Measurements from ENCODE around the gene ADCK1. TPM values are rescaled to one million over a fixed set of nuclear protein-coding genes. Genes with fewer than 3 reads are reported as not detected.

The ADCK1 gene
- total RNA-seq, 1 experiment from 2014 or later = 8.3 TPM

- intact Hi-C loops (cut with micrococcal nuclease; ENCODE audit: unreplicated experiment) = no loop called here
- no peak for DNase-seq (ENCODE audit: low spot score)
- no peaks in the 10 kb centered on the region for H3K9me3 ChIP-seq (ENCODE audit: low read depth, low read length, poor library complexity, severe bottlenecking)
- H3K4me3 ChIP-seq (ENCODE audit: low read depth, low read length, poor library complexity, severe bottlenecking) = no peak overlapping the region
- CTCF ChIA-PET = no interaction called here
- BruUV-seq (replicated peaks) = no TSS peak
- H3K36me3 ChIP-seq (ENCODE audit: insufficient read depth, low read length, poor library complexity, severe bottlenecking) = no peaks in the 10 kb centered on the region
- no peak overlapping the region for H3K27ac ChIP-seq (ENCODE audit: low read depth, low read length, poor library complexity, severe bottlenecking)
- H3K27me3 ChIP-seq (replicated peaks; ENCODE audit: insufficient read depth, low read depth, low read length, poor library complexity) = no peaks in the 10 kb centered on the region
- POLR2A ChIA-PET (ENCODE audit: low non-redundant PET) = no interaction called here
- H3K4me1 ChIP-seq (ENCODE audit: insufficient read depth, low read length, poor library complexity, severe bottlenecking) = peaks cover 15% of the 10 kb centered on the region
- TF ChIP-seq EZH2 (IDR thresholded peaks at IDR 0.05; ENCODE audit: borderline replicate concordance, low read depth, low read length, poor library complexity, severe bottlenecking) (no peak), CTCF (conservative IDR thresholded peaks at IDR 0.05; ENCODE audit: low read depth, low read length) (no peak)
Measured at GRCh38 chr14:77880056-77880455, 80.1 kb downstream of the ADCK1 start.

DNA sequence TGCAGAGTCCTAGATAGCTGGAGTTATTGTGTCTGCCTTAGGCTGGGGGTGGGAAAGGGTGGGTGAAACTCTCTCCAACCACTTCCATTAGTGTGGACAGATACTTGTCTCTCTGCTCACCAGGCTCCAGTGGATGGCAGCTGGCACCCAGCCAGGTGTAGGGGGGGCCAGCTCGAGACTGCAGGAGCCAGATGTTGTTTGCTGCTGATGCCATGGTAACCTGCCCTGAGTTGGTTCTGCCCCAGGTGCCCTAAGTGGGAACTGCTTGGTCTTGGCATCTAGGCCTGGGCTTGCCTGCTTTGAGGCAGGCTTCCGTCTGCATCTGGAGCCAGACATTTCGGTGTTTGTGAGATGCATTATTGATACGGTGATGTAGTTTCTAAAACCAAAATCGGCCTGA lies 82.2 kb downstream of the ADCK1 start:
- H3K9me3 ChIP-seq (ENCODE audit: low read depth, low read length, poor library complexity, severe bottlenecking) = no peaks in the 10 kb centered on the region
- no TSS peak for BruUV-seq (replicated peaks)
- no peaks in the 10 kb centered on the region for H3K27me3 ChIP-seq (replicated peaks; ENCODE audit: insufficient read depth, low read depth, low read length, poor library complexity)
- no peak overlapping the region for H3K4me3 ChIP-seq (ENCODE audit: low read depth, low read length, poor library complexity, severe bottlenecking)
- no peak overlapping the region for H3K27ac ChIP-seq (ENCODE audit: low read depth, low read length, poor library complexity, severe bottlenecking)
- CTCF ChIA-PET = no interaction called here
- H3K4me1 ChIP-seq (ENCODE audit: insufficient read depth, low read length, poor library complexity, severe bottlenecking) = peaks cover 15% of the 10 kb centered on the region
- TF ChIP-seq CTCF (conservative IDR thresholded peaks at IDR 0.05; ENCODE audit: low read depth, low read length) = no peak
- intact Hi-C loops (cut with micrococcal nuclease; ENCODE audit: unreplicated experiment) = no loop called here
- POLR2A ChIA-PET (ENCODE audit: low non-redundant PET) = no interaction called here
- no peaks in the 10 kb centered on the region for H3K36me3 ChIP-seq (ENCODE audit: insufficient read depth, low read length, poor library complexity, severe bottlenecking)
- DNase-seq (ENCODE audit: low spot score) = peak; percentile 46

DNA sequence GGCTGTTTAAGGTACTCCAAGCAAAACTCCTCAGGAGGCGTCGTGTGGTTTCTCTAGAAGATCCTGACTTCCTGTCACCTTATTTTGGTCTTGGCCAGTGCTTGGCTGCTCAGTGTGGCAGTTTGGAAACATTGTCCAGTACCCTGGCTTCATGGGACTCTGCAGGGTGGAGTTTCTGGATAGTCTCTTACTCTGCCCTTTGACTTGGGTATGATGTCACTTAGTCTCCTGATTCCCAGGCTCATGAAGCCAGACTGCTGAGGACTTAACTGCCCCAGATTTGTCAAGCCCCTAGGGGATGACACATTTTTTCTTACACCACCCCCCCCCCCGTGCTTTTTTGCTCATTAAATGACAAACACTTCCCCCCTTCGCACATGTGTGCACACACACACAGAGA lies 82.7 kb downstream of the ADCK1 start:
- DNase-seq (ENCODE audit: low spot score) = no peak
- CTCF ChIA-PET = interaction anchor here (0.6 kb wide), 2 partner anchors 8 to 305 kb away, joined by 5 to 8 read pairs; no protein-coding TSS in a partner anchor

More for the DNA sequence above, 82.7 kb downstream of the ADCK1 start:
- intact Hi-C loops (cut with micrococcal nuclease; ENCODE audit: unreplicated experiment) = no loop called here
- H3K4me1 ChIP-seq (ENCODE audit: insufficient read depth, low read length, poor library complexity, severe bottlenecking) = peaks cover 15% of the 10 kb centered on the region
- no peaks in the 10 kb centered on the region for H3K9me3 ChIP-seq (ENCODE audit: low read depth, low read length, poor library complexity, severe bottlenecking)
- BruUV-seq (replicated peaks) = no TSS peak
- H3K4me3 ChIP-seq (ENCODE audit: low read depth, low read length, poor library complexity, severe bottlenecking) = no peak overlapping the region
- no peaks in the 10 kb centered on the region for H3K36me3 ChIP-seq (ENCODE audit: insufficient read depth, low read length, poor library complexity, severe bottlenecking)
- TF ChIP-seq CTCF (conservative IDR thresholded peaks at IDR 0.05; ENCODE audit: low read depth, low read length) (no peak), EZH2 (IDR thresholded peaks at IDR 0.05; ENCODE audit: borderline replicate concordance, low read depth, low read length, poor library complexity, severe bottlenecking) (no peak)
- H3K27me3 ChIP-seq (replicated peaks; ENCODE audit: insufficient read depth, low read depth, low read length, poor library complexity) = no peaks in the 10 kb centered on the region
- POLR2A ChIA-PET (ENCODE audit: low non-redundant PET) = no interaction called here
- H3K27ac ChIP-seq (ENCODE audit: low read depth, low read length, poor library complexity, severe bottlenecking) = no peak overlapping the region

Measured in A673 (cell line).